ENCODE data around the gene DHX9.

The DHX9 gene

DNA sequence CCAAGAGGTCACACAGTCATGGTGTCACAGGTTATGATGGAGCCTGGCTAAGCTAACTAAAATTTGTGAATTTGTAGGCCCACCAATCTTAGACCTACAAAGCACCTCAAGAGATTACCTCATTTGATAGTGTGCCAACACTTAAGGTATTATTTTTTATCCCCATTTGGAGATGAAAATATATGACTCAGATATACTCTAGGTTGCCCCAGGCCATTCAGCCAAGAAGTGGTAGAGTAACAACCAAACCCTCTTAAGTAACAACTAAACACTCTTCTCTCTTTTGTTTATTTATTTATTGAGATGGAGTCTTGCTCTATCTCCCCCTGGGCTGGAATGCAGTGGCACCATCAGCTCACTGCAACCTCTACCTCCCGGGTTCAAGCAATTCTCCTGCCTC lies 35.3 kb upstream of the DHX9 start:
- no peak overlapping the region for H3K27ac ChIP-seq
- no peak for TF ChIP-seq ZFX (IDR thresholded peaks at IDR 0.05)
- TF ChIP-seq, protein P1, sequence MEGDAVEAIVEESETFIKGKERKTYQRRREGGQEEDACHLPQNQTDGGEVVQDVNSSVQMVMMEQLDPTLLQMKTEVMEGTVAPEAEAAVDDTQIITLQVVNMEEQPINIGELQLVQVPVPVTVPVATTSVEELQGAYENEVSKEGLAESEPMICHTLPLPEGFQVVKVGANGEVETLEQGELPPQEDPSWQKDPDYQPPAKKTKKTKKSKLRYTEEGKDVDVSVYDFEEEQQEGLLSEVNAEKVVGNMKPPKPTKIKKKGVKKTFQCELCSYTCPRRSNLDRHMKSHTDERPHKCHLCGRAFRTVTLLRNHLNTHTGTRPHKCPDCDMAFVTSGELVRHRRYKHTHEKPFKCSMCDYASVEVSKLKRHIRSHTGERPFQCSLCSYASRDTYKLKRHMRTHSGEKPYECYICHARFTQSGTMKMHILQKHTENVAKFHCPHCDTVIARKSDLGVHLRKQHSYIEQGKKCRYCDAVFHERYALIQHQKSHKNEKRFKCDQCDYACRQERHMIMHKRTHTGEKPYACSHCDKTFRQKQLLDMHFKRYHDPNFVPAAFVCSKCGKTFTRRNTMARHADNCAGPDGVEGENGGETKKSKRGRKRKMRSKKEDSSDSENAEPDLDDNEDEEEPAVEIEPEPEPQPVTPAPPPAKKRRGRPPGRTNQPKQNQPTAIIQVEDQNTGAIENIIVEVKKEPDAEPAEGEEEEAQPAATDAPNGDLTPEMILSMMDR (conservative IDR thresholded peaks at IDR 0.05), result no peak

DNA sequence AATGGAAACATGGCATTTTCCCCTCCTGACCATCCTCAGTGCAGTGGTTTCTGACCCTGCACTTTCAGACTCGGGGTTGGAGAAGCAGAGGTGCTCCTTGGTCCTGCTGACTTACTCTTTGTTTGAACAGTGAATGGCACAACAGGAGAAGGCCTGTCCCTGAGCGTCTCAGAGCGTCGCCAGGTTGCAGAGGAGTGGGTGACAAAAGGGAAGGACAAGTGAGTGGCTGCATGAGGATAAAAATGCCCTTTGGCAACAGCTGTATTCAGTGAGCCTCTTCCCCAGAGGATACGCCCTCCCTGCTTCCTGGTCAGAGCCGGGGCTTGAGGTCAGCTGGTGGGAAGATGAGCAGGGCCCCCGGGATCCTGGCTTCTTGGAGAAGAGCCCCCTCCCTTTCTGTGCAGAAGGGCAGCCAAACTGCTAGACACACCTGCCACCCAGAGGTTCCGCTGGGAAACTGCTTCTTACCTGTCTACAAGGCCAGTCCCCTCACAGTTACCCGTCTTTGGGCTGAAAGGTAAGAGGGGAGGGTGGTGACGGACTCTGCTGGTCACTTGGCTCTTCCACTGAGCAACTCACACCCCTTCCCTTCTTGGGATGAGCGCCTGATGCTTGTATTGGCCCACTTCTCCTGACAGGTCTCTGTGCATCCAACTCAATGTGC lies 33.0 kb upstream of the DHX9 start:
- TF ChIP-seq ZFX (IDR thresholded peaks at IDR 0.05), result no peak
- TF ChIP-seq, protein P1 (conservative IDR thresholded peaks at IDR 0.05), result peak; percentile 23
- no peak overlapping the region for H3K27ac ChIP-seq

DNA sequence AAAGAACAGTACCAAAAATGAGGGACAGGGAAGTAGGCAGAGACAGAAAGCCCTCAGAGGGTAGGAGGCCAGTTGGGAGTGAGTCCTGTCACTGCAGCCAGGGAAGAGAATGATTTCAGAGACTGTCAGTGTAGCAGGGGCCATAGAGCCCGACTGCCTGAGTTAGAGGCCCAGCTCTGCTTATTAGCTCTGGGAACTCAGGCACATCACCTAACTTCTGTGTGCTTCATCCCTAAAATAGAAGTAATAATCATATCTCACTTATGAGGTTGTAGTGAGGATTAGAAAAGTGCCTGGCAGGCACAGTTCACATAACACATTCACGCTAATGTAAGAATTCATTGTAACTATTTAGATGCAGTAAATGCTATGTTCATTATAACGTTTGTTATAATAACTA lies 31.2 kb upstream of the DHX9 start:
- no peak for TF ChIP-seq ZFX (IDR thresholded peaks at IDR 0.05)
- TF ChIP-seq, protein P1 (conservative IDR thresholded peaks at IDR 0.05), result no peak
- no peak overlapping the region for H3K27ac ChIP-seq

DNA sequence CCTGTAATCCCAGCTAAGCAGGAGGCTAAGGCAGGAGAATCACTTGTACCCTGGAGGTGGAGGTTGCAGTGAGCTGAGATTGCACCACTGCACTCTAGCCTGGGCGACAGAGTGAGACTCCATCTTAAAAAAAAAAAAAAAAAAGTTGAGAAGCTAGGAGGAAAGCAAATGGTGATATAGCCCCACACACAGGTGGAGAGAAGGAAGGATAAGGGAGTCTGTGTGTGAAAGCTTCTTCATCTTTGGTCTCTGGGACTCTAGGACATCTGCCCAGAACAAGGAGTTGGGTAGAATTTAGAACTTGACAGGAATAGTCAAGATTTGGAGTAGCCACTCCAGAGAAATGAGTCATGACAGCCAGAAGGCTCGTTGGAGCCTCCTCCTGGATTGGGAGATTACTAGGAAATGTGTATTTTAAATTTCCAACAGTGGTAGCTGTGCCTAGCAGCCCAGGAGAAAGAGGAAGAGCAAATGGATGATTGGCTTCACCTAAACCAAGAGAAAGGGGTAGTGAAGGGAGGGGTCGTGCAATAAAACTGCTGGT lies 29.7 kb upstream of the DHX9 start:
- TF ChIP-seq, protein P1 (conservative IDR thresholded peaks at IDR 0.05), result no peak
- TF ChIP-seq ZFX (IDR thresholded peaks at IDR 0.05), result no peak
- H3K27ac ChIP-seq, result no peak overlapping the region

DNA sequence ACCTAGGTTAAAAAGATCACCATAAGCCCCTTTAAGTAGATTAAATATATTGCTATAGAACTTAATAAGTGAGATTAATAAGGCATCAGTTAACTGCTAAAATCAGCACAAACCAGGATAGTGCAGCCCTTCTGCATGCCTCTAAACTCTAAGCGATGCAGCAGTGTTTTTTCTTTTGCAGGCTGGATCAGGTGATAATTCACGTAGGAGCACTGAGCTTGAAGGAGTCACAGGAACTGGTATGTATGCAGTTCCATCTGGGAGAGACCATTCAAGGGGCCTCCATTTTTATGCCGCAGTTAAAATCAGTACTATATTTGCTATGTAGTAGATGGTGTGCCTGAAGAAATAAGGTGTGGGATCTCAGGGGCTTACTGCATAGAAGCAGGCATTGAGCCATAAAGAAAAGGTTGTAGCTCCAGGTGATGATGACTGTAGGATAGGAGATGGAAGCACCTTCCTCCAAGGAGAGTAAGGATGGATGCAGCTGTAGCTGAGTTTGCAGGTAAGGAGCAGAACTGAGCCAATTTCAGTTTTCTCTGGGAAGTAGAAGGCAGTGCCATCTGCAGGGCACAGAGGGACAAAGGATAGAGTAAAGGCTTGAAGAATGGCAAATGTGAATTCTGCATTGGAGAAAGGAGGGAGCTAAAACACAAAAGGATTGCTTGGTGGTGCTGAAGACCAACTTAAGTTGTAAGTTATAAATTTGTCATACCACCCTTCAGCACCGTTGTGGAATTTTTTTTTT lies 27.0 kb upstream of the DHX9 start:
- TF ChIP-seq, protein P1 (conservative IDR thresholded peaks at IDR 0.05), result peak; percentile 19
- no peak for TF ChIP-seq ZFX (IDR thresholded peaks at IDR 0.05)
- H3K27ac ChIP-seq, result no peak overlapping the region

DNA sequence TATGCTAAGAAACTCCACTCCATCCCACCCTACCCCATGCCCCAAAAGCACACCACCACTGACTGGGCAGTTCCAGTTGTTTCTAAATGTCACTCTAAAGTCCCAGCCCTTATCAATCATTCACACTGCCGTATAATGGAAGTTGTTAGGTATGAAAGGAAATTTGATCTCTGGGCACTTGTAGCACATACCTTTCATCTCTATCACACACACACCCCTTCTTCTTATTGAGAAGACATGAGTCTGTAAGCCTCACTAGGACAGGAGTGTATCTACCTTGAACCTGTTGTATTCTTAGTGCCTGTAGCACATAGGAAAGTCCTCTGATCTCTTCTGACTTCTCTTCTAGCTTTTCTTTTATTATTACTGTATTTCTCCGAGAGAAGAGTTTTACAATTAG lies 22.3 kb upstream of the DHX9 start:
- H3K27ac ChIP-seq, result no peak overlapping the region
- TF ChIP-seq, protein P1 (conservative IDR thresholded peaks at IDR 0.05), result no peak
- no peak for TF ChIP-seq ZFX (IDR thresholded peaks at IDR 0.05)

DNA sequence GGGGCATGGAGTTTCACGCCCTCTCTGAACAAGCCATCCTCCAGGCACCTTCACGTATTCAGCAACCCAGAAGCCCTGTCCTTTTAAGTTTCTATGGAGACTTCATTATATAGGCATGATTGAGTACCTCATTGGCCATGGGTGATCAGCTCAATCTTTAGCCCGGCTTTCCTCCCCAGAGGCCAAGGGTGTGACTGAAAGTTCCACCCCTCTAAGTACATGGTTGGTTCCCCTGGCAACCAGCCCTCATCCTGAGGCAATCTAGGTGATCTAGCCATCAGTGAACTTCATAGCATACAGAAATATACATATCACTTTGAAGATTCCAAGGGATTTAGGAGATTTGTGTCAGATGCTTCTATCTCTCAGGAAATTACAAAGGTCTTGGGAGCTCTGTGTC lies 21.3 kb upstream of the DHX9 start:
- H3K27ac ChIP-seq, result no peak overlapping the region
- TF ChIP-seq ZFX (IDR thresholded peaks at IDR 0.05), result no peak
- TF ChIP-seq, protein P1 (conservative IDR thresholded peaks at IDR 0.05), result no peak
